NT2/D1 (cell line): Measurements from ENCODE around the gene CNNM3.

ENCODE experiments used
- YY1 ChIP-seq: IDR thresholded peaks from 2 replicates; pipeline ENCODE4 v1.6.1; 2011; ENCODE audit not compliant: insufficient read length, insufficient read depth
- ZNF274 ChIP-seq: IDR thresholded peaks from 2 replicates; pipeline ENCODE4 v1.6.1; 2011; ENCODE audit warnings: mild to moderate bottlenecking, low read depth, low read length

GRCh38 chr2:96839875-96840850 lies 24.1 kb downstream of the CNNM3 start:
- no peak for TF ChIP-seq YY1
- no peak for TF ChIP-seq ZNF274
